Posterior vena cava (tissue), 2 donors: ENCODE results near the gene TSBP1. TPM values are rescaled to one million over a fixed set of nuclear protein-coding genes. Genes with fewer than 3 reads are reported as not detected.
"Not testable (repeated sequence)": the region's sequence is repeated elsewhere in the genome, so short reads cannot be mapped to it uniquely, and the experiment has no call there.

ENCODE experiments used
- DNase-seq: peaks from one replicate; pipeline ENCODE4 v3.0.0-alpha.2; 2020; ENCODE audit warnings: low spot score
- intact Hi-C, 2 donors: fragments of 100-400 bp; cut with DNase I; formaldehyde crosslinking; loops; one replicate each; pipeline versions ENCODE4 v1.14.1 to v1.14.2; 2022 to 2023
- total RNA-seq, 2 donors: library from RNA; stranded (reverse); fragmentation: NEBNext Ultra II Directional; extraction: Animal tissue kit (Norgen Biotek cat#: 25700); gene quantifications; one replicate each; pipeline ENCODE4 v1.2.1, GENCODE V29; 2021
- donor health status: DM: yes; HTN: yes; CAD: no.
- donor health status: DM: yes; HTN: yes; CAD: no.

TSBP1 gene
- total RNA-seq, 2 donors from 2014 or later: not detected

GRCh38 chr6:32386040-32386439, 14.3 kb upstream of the TSBP1 start:
- intact Hi-C loops: no loop called here
- no peak for DNase-seq

GRCh38 chr6:32382757-32383420, 11.2 kb upstream of the TSBP1 start:
- intact Hi-C loops: no loop called here
- DNase-seq: no peak

- DNase-seq: no peak
- intact Hi-C loops: no loop called here
These were observed 7.8 kb upstream of the TSBP1 start for GRCh38 chr6:32379545-32379944.

- DNase-seq: no peak
- intact Hi-C loops: no loop called here
These were observed 4.2 kb upstream of the TSBP1 start for GRCh38 chr6:32375739-32376529.

GRCh38 chr6:32371229-32371628, 474 bp downstream of the TSBP1 start:
- intact Hi-C loops: no loop called here
- no peak for DNase-seq

- no peak for DNase-seq
- intact Hi-C loops: no loop called here
These were observed 1.2 kb downstream of the TSBP1 start for GRCh38 chr6:32370505-32370904.

GRCh38 chr6:32369660-32370059, 2.0 kb downstream of the TSBP1 start:
- intact Hi-C loops: no loop called here
- DNase-seq: no peak

- intact Hi-C loops: no loop called here
- no peak for DNase-seq
These were observed 4.1 kb downstream of the TSBP1 start for GRCh38 chr6:32367644-32368043.

- intact Hi-C loops: not testable (repeated sequence)
These were observed 12.5 kb downstream of the TSBP1 start for GRCh38 chr6:32359225-32359624.

GRCh38 chr6:32358548-32358947, 13.2 kb downstream of the TSBP1 start:
- intact Hi-C loops, DNase-seq: not testable (repeated sequence)

More at GRCh38 chr6:32359225-32359624, 12.5 kb downstream of the TSBP1 start:
- not testable (repeated sequence) for DNase-seq

- intact Hi-C loops: no loop called here
- DNase-seq: no peak
These were observed 16.7 kb downstream of the TSBP1 start for GRCh38 chr6:32355018-32355417.

- intact Hi-C loops: no loop called here
- DNase-seq: no peak
These were observed 18.4 kb downstream of the TSBP1 start for GRCh38 chr6:32353348-32353747.

GRCh38 chr6:32340242-32340641, 31.5 kb downstream of the TSBP1 start:
- no peak for DNase-seq
- intact Hi-C loops: no loop called here

- intact Hi-C loops: no loop called here
These were observed 34.4 kb downstream of the TSBP1 start for GRCh38 chr6:32337186-32337805.

GRCh38 chr6:32332433-32332832, 39.3 kb downstream of the TSBP1 start:
- intact Hi-C loops: no loop called here
- no peak for DNase-seq

More at GRCh38 chr6:32337186-32337805, 34.4 kb downstream of the TSBP1 start:
- DNase-seq: no peak

- no peak for DNase-seq
- intact Hi-C loops: no loop called here
These were observed 42.6 kb downstream of the TSBP1 start for GRCh38 chr6:32329141-32329540.

- no peak for DNase-seq
- intact Hi-C loops: no loop called here
These were observed 44.6 kb downstream of the TSBP1 start for GRCh38 chr6:32327103-32327502.

- DNase-seq: no peak
- intact Hi-C loops: no loop called here
These were observed 53.2 kb downstream of the TSBP1 start for GRCh38 chr6:32318501-32318900.

- DNase-seq: no peak
- intact Hi-C loops: no loop called here
These were observed 54.2 kb downstream of the TSBP1 start for GRCh38 chr6:32317541-32317940.

GRCh38 chr6:32313964-32314363, 57.7 kb downstream of the TSBP1 start:
- no peak for DNase-seq
- intact Hi-C loops: no loop called here
